Neural crest cell (in vitro differentiated cells): ENCODE measurements around the gene RALGAPA2. TPM values are rescaled to one million over a fixed set of nuclear protein-coding genes. Genes with fewer than 3 reads are reported as not detected.
A peak's percentile ranks its signal among the peaks of the same experiment; 100 is the strongest.

Source experiments
- DNase-seq: peaks from one replicate; pipeline ENCODE4 v3.0.0; 2021; ENCODE audit warnings: low read depth, mixed read lengths, low spot score
- H3K27ac Mint-ChIP-seq: one replicate; pipeline ENCODE4 v1.8.0; 2021; ENCODE audit warnings: mild to moderate bottlenecking, mixed read lengths; ENCODE audit not compliant: unreplicated experiment
- H3K27me3 Mint-ChIP-seq: 2 replicates; pipeline ENCODE4 v1.8.0; 2021; ENCODE audit warnings: low read depth, mild to moderate bottlenecking, mixed read lengths
- H3K36me3 Mint-ChIP-seq: 2 replicates; pipeline ENCODE4 v1.8.0; 2021; ENCODE audit warnings: low read depth, mild to moderate bottlenecking, mixed read lengths
- H3K4me1 Mint-ChIP-seq: 2 replicates; pipeline ENCODE4 v1.8.0; 2021; ENCODE audit warnings: mixed read lengths
- H3K4me3 Mint-ChIP-seq: one replicate; pipeline ENCODE4 v1.8.0; 2021; ENCODE audit warnings: mild to moderate bottlenecking, mixed read lengths
- H3K9me3 Mint-ChIP-seq: 2 replicates; pipeline ENCODE4 v1.8.0; 2021; ENCODE audit warnings: mixed read lengths
- total RNA-seq: library from RNA; stranded (reverse); gene quantifications from 2 replicates; pipeline ENCODE4 v1.2.1, GENCODE V29; 2021
- TF ChIP-seq, protein P1 (sequence below): fragments of 200-600 bp; sonication (generic); conservative IDR thresholded peaks from 2 replicates; pipeline ENCODE4 v1.5.0; 2021; ENCODE audit warnings: antibody characterized with exemption, mild to moderate bottlenecking

Gene RALGAPA2
- total RNA-seq, 1 donor from 2014 or later, result 29.3 TPM

DNA sequence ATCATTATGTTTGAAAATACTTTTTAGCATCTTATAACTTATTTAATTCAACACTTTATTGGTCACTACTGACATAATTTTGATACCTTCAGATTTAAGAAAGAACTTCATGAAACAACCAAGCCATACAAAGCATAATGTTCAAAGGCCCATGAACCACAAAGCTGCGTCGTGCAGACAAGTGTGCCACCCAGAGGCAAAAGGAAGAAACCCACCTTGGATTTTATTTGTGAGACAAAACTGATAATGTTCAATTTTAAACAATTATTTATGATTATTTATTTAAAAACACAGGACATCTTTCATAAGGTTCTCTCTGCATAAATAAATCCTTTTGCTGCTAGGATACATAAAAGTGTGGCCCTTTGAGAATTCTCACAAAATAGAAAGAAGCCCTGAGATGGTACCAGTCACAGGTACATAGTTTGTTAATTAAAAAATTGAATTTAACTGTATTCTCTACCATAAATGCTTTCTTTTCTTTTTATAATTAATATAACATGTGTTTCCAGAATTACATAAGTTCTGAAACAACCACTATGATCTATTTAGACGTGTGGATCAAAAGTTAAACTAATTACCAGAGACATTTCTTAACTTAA, 143.7 kb downstream of the RALGAPA2 start:
- H3K4me1 Mint-ChIP-seq, result no peaks in the 10 kb centered on the region
- peak; percentile 28 for DNase-seq
- no peak overlapping the region for H3K4me3 Mint-ChIP-seq

DNA sequence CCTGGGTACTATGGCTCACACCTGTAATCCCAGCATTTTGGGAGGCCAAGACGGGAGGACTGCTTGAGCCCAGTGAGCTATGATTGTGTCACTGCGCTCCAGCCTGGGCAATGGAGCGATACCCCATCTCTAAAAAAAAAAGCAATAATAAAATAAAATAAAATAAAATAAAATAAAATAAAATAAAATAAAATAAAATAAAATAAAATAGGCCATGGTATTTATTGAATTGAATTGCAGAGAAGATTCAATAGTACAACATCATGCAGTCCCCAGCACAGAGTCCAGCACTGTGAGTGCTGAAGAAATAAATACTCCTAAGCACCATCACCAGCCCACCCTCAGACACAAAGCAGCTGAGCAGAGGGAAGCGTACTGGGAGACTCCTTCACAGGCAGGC, 144.7 kb downstream of the RALGAPA2 start:
- Mint-ChIP-seq H3K9me3 (no peaks in the 10 kb centered on the region), H3K4me3 (no peak overlapping the region), H3K36me3 (peaks cover 5% of the 10 kb centered on the region), H3K4me1 (no peaks in the 10 kb centered on the region), H3K27ac (no peak overlapping the region), H3K27me3 (no peaks in the 10 kb centered on the region)
- TF ChIP-seq, protein P1, sequence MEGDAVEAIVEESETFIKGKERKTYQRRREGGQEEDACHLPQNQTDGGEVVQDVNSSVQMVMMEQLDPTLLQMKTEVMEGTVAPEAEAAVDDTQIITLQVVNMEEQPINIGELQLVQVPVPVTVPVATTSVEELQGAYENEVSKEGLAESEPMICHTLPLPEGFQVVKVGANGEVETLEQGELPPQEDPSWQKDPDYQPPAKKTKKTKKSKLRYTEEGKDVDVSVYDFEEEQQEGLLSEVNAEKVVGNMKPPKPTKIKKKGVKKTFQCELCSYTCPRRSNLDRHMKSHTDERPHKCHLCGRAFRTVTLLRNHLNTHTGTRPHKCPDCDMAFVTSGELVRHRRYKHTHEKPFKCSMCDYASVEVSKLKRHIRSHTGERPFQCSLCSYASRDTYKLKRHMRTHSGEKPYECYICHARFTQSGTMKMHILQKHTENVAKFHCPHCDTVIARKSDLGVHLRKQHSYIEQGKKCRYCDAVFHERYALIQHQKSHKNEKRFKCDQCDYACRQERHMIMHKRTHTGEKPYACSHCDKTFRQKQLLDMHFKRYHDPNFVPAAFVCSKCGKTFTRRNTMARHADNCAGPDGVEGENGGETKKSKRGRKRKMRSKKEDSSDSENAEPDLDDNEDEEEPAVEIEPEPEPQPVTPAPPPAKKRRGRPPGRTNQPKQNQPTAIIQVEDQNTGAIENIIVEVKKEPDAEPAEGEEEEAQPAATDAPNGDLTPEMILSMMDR, result no peak
- DNase-seq, result no peak

More for the DNA sequence above, 143.7 kb downstream of the RALGAPA2 start:
- H3K9me3 Mint-ChIP-seq, result no peaks in the 10 kb centered on the region
- TF ChIP-seq, protein P1, result peak; percentile 94
- H3K36me3 Mint-ChIP-seq, result peaks cover 5% of the 10 kb centered on the region
- no peak overlapping the region for H3K27ac Mint-ChIP-seq
- no peaks in the 10 kb centered on the region for H3K27me3 Mint-ChIP-seq

DNA sequence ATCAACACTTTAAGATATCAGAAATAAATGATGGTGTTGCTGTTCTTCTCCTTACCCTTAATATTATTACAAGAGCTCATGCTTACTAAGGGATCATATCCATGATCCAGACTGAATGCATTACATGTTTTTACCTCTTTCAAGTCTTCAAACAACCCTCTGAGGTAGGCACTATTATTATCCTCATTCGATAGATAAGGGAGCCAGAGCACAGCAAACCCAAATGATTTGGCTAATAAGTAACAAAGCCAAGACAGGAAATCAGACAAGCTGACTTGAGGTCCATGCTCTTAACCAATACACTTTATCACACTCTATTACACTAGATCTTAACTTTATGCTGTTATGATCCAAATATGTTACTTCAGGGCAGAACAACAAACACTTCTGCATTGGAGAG, 145.9 kb downstream of the RALGAPA2 start:
- Mint-ChIP-seq H3K27me3 (no peaks in the 10 kb centered on the region), H3K27ac (no peak overlapping the region), H3K4me1 (no peaks in the 10 kb centered on the region), H3K4me3 (no peak overlapping the region), H3K36me3 (peaks cover 3% of the 10 kb centered on the region), H3K9me3 (no peaks in the 10 kb centered on the region)
- no peak for DNase-seq
- TF ChIP-seq, protein P1, result no peak

DNA sequence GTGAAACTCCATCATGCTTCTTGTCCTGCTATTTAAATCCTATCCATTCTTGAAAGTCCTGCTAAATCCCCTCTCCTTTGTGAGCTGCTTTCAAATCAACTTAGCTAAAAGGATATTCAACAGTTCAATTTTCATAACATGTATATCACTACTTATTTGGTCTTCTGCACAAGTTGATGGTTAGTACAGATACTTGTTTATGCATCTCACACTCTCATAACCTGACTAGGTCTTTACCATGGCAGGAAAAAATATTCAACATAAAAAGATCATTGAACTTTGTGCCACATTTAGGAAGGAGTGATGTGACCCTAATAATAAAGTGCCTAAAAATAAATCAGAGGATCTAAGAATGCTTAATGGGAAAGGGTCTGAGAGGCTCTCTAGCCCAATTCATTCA, 148.2 kb downstream of the RALGAPA2 start:
- TF ChIP-seq, protein P1, result no peak
- H3K9me3 Mint-ChIP-seq, result no peaks in the 10 kb centered on the region

DNA sequence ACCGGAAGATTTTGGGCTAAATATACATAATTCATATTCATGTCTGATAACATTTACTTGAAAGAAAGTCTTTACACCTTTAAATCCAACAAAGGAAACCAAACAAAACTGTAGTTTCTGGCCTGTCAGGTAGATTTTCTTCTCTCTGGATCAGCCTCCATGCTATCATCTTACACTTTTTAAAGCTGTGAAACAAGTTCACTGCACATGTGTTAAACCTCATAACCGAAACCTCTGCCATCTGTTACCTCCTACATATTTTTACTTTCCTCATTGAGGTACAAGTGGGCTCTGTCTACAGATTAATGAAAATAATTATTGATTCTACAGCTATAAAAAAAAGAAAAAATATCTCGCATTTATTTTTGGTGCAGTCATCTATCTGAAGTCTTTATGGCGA, 149.9 kb downstream of the RALGAPA2 start:
- Mint-ChIP-seq H3K4me1 (peaks cover 4% of the 10 kb centered on the region), H3K36me3 (peaks cover 8% of the 10 kb centered on the region), H3K27ac (no peak overlapping the region), H3K27me3 (no peaks in the 10 kb centered on the region), H3K9me3 (no peaks in the 10 kb centered on the region), H3K4me3 (no peak overlapping the region)
- DNase-seq, result no peak
- TF ChIP-seq, protein P1, result no peak

More for the DNA sequence above, 148.2 kb downstream of the RALGAPA2 start:
- H3K27me3 Mint-ChIP-seq, result no peaks in the 10 kb centered on the region
- peaks cover under 1% of the 10 kb centered on the region for H3K36me3 Mint-ChIP-seq
- H3K27ac Mint-ChIP-seq, result no peak overlapping the region
- no peak for DNase-seq
- peaks cover 2% of the 10 kb centered on the region for H3K4me1 Mint-ChIP-seq
- H3K4me3 Mint-ChIP-seq, result no peak overlapping the region
